ENCODE results near the gene SLC26A4. TPM values are rescaled to one million over a fixed set of nuclear protein-coding genes. Genes with fewer than 3 reads are reported as not detected.

SLC26A4 gene
- total RNA-seq, 1 experiment from 2014 or later, result 0.66 TPM

GRCh38 chr7:107743567-107744344 is 83.1 kb downstream of the SLC26A4 start, which contains the start of gene CBLL1:
Gene CBLL1, plus strand, starts transcription at chr7:107744142. Its CDS starts 22 bp downstream, at chr7:107744164.
- CTCF ChIA-PET, result interaction anchor here (0.6 to 3.7 kb wide), 12 partner anchors 14 to 575 kb away, joined by 3 to 48 read pairs (median 6); partner anchors contain the start of gene HBP1
- no TSS peak for BruUV-seq (replicated peaks)
- RAD21 ChIA-PET (ENCODE audit: low non-redundant PET in 1 of 2, low total read pairs in 2 of 2, uncharacterized antibody in 2 of 2, unreplicated experiment in 2 of 2), result interaction anchor here in 1 of 2 experiments (1.2 to 1.8 kb wide), 2 partner anchors 131 to 135 kb away, joined by 4 to 8 read pairs; no protein-coding TSS in a partner anchor
- intact Hi-C loops (cut with micrococcal nuclease), result loop anchor here (1.0 to 2.0 kb wide), 2 partner anchors 131 to 403 kb away; no protein-coding TSS in a partner anchor
- peaks cover 49% of the 10 kb centered on the region for H3K79me2 ChIP-seq (ENCODE audit: insufficient read depth, low read length)
- H3K27me3 ChIP-seq (ENCODE audit: insufficient read depth, low read length), result no peaks in the 10 kb centered on the region
- H3K9me2 ChIP-seq (ENCODE audit: insufficient read depth), result no peaks in the 10 kb centered on the region
- TF ChIP-seq YY1 (IDR thresholded peaks at IDR 0.05; ENCODE audit: extremely low read depth, insufficient replicate concordance, low read depth, low read length), result peak; percentile 84
- peak; percentile 74; the same call in 1 of the 2 replicates for TF ChIP-seq SP1 (IDR thresholded peaks at IDR 0.05; ENCODE audit: low read depth)
- no peak for TF ChIP-seq CEBPB (IDR thresholded peaks at IDR 0.05; ENCODE audit: low read depth)
- no peak for TF ChIP-seq TCF7L2 (IDR thresholded peaks at IDR 0.05; ENCODE audit: borderline replicate concordance, extremely low read depth, insufficient read depth, insufficient read length)
- no peak for TF ChIP-seq JUND (IDR thresholded peaks at IDR 0.05)
- peak; percentile 62 to 75 (median 64) for TF ChIP-seq CTCF (IDR thresholded peaks at IDR 0.05 in 2 of 3, conservative IDR thresholded peaks at IDR 0.05 in 1 of 3; ENCODE audit: borderline replicate concordance in 1 of 3, insufficient read depth in 1 of 3, low read depth in 2 of 3, low read length in 2 of 3)
- peak; percentile 95 for TF ChIP-seq ELF1 (IDR thresholded peaks at IDR 0.05; ENCODE audit: borderline replicate concordance, low read depth)
- peak; percentile 65 for TF ChIP-seq POLR2AphosphoS5 (IDR thresholded peaks at IDR 0.05; ENCODE audit: low read depth, low read length)
- TF ChIP-seq EZH2phosphoT487 (IDR thresholded peaks at IDR 0.05; ENCODE audit: borderline replicate concordance), result no peak
- peak; percentile 73 for TF ChIP-seq MAX (IDR thresholded peaks at IDR 0.05)
- TF ChIP-seq CBX3 (IDR thresholded peaks at IDR 0.05; ENCODE audit: low read depth), result peak; percentile 25; the same call in 1 of the 2 replicates
- no peak for TF ChIP-seq ATF3 (IDR thresholded peaks at IDR 0.05)
- TF ChIP-seq ZFX (IDR thresholded peaks at IDR 0.05), result peak; percentile 96
- no peak for TF ChIP-seq EGR1 (IDR thresholded peaks at IDR 0.05; ENCODE audit: low read depth)
- peak; percentile 91 for TF ChIP-seq SRF (IDR thresholded peaks at IDR 0.05; ENCODE audit: low read depth)
- no peak for TF ChIP-seq EZH2 (IDR thresholded peaks at IDR 0.05)
- peak; percentile 89 for TF ChIP-seq SIN3A (IDR thresholded peaks at IDR 0.05; ENCODE audit: low read depth)
- TF ChIP-seq POLR2A (IDR thresholded peaks at IDR 0.05; ENCODE audit: borderline replicate concordance, extremely low read depth, insufficient read depth, insufficient read length), result peak; percentile 27
- TF ChIP-seq RAD21 (IDR thresholded peaks at IDR 0.05; ENCODE audit: low read depth), result peak; percentile 63
- no peak for TF ChIP-seq FOSL1 (IDR thresholded peaks at IDR 0.05; ENCODE audit: low read depth)
- no peak for TF ChIP-seq ZNF274 (IDR thresholded peaks at IDR 0.05; ENCODE audit: low read depth, low read length)
- no peak for TF ChIP-seq ZBTB33 (IDR thresholded peaks at IDR 0.05; ENCODE audit: extremely low read depth, insufficient replicate concordance, low read length)
- POLR2A ChIA-PET, result interaction anchor here (0.8 to 1.7 kb wide), 5 partner anchors 16 to 136 kb away, joined by 3 to 11 read pairs (median 3); no protein-coding TSS in a partner anchor
- ATAC-seq (peak; percentile 95), DNase-seq (ENCODE audit: low read depth, low spot score) (peak; percentile 87)
- H3K4me3 ChIP-seq (replicated peaks in 1 of 2; ENCODE audit: low read depth in 1 of 2, low read length in 2 of 2), result peak within 1 kb of the TSS; percentile 86 to 89
- peaks cover 0 to under 1% of the 10 kb centered on the region in 2 experiments; a peak in 1 of 4 replicates for H3K36me3 ChIP-seq (ENCODE audit: control insufficient read depth in 1 of 2, insufficient read depth in 2 of 2, low read length in 2 of 2)
- no peaks in the 10 kb centered on the region for H3K9me3 ChIP-seq (ENCODE audit: control insufficient read depth in 1 of 2, insufficient read depth in 1 of 2, low read depth in 1 of 2, low read length in 2 of 2)
- H3K9ac ChIP-seq (ENCODE audit: low read length), result peak within 1 kb of the TSS; percentile 83
- H3K4me2 ChIP-seq (ENCODE audit: low read length), result peak within 1 kb of the TSS; percentile 90
- H3K27ac ChIP-seq (ENCODE audit: low read depth, low read length), result peak within 1 kb of the TSS; percentile 86
- H4K20me1 ChIP-seq (ENCODE audit: insufficient read depth), result peaks cover 21% of the 10 kb centered on the region; the same call in 1 of the 2 replicates
- peak within 1 kb of the TSS; percentile 90 for H2AFZ ChIP-seq (ENCODE audit: low read depth, low read length, poor library complexity, severe bottlenecking)
- H3K4me1 ChIP-seq (ENCODE audit: control insufficient read depth in 1 of 2, insufficient read depth in 2 of 2, low read length in 2 of 2), result peaks cover 15 to 22% of the 10 kb centered on the region in 2 experiments
